HG03175 (cell line): Measurements from ENCODE around the gene PGBD2.
A peak's percentile ranks its signal among the peaks of the same experiment; 100 is the strongest.
"Not testable (repeated sequence)": the region's sequence is repeated elsewhere in the genome, so short reads cannot be mapped to it uniquely, and the experiment has no call there.

Experiments used
- ATAC-seq: cut with Tn5 transposase; IDR thresholded peaks from one replicate; pipeline ENCODE4 v1.9.1; 2021; ENCODE audit warnings: mild to moderate bottlenecking, moderate library complexity; ENCODE audit not compliant: unreplicated experiment

PGBD2 gene

GRCh38 chr1:248924696-248925532 lies 18.9 kb downstream of the PGBD2 start:
- peak; percentile 94 for ATAC-seq

DNA sequence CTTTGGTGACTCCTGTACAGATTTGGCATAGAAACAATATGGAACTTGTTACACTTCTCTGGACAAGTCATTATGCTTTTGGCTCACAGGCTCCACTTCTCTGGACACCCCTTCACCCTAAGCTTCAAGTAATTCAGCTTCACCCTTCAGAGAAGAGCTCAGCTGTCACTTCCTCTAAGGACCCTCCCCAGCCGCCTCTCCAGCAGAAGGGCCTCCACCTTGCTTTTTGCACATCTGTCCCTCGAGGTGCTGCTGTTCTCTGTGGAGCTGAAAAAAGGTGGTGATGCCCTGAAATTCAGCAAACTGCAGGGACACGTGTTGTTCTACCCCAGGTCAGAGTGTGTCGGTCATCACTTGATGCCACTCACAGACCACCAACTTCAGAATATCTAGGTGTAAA lies 19.8 kb downstream of the PGBD2 start:
- ATAC-seq: not testable (repeated sequence)

DNA sequence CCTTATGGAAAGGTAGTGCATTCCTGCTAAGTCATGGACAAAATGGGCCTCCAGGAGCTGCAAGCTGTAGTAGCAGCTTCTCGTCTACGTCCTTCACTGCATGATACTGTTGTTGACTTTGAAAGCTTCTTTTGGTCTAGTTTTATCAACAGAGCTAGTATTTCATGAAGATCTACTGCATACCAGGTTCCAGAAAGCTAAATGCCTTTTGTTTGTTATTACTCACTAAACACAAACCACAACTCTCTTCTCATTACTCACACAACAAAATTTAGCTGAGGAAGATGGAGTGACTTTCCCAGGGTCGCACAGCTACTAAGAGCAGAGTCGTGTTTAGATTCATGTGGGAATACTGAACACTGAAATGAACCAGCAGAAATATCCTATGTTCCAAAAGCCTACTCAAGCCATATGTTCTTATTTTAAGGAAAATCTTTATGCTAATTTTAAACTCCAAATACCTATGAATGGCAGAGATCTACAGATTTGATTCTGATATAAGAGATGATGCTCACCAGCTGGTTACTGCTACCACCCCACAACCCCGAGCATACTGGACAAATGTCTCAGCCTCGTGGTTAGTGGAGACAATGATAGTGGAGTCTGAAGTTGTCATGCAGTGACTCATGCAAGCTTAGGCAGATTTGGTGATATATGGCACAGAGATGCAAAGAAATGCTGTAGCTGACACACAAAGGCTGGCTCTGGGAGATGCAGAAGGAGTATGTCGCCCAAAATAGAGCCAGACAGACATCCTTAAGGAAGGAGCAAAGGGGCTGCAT lies 20.6 kb downstream of the PGBD2 start:
- ATAC-seq: no peak

DNA sequence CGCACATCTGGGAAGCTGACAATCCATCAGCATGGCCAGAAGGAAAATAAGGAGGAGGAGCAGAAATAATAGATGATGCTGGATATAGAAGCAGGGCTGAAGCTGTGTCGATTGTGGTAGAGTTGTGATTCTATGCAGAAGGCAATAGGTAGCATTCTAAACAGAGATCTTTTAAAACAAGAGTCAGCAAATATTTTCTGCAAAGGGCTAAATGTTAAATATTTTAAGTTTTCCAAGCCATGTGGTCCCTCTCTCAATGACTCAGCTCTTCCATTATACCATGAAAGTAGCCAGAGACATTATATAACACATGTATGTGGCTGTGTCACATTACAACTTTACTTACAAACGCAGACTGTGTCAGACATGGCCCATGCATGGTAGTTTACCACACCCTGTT lies 21.2 kb downstream of the PGBD2 start:
- not testable (repeated sequence) for ATAC-seq

- ATAC-seq: not testable (repeated sequence)
Measured at GRCh38 chr1:248928122-248928521, 22.1 kb downstream of the PGBD2 start.

GRCh38 chr1:248930037-248930436 lies 24.0 kb downstream of the PGBD2 start:
- not testable (repeated sequence) for ATAC-seq

GRCh38 chr1:248938173-248938809 lies 32.3 kb downstream of the PGBD2 start:
- ATAC-seq: not testable (repeated sequence)

DNA sequence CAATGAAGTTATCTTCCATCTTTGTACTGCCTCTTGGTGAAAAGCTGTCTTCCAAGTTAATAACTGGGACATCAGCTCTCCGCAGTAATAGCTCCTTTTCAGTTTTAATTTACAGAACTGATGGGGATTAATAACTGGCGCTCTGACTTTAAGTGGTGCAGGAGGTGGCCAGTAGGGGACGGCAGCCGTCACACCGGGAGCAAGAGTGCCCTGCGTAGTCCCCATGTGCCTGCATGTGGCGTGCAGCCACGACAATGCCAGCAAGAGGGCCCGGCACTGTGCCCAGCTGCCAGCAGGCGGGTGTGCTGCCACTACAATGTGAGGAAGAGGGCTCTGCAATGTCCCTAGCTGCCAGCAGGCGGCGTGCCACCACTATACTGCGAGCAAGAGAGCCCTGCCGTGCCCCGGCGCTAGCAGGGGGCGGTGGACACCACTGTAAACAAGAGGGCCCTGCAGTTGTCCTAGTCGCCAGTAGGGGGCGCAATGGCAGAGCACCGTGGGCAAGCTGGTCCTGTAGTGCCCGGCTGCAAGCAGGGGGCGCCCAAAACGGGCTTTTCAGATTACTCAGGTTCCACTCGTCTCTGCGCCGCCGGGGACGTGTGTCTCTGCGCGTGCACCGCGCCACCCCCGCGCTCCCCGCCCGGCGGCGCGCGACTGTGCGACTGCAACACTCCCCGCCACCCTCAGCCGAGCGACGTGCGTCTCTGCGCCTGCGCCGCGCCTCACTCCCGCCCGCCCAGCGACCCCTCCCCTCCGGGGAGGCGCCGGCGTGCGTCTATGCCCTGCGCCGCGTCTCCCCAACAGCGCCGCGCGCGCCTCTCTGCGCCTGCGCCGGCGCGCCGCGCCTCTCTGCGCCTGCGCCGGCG lies 38.3 kb downstream of the PGBD2 start:
- ATAC-seq: not testable (repeated sequence)

DNA sequence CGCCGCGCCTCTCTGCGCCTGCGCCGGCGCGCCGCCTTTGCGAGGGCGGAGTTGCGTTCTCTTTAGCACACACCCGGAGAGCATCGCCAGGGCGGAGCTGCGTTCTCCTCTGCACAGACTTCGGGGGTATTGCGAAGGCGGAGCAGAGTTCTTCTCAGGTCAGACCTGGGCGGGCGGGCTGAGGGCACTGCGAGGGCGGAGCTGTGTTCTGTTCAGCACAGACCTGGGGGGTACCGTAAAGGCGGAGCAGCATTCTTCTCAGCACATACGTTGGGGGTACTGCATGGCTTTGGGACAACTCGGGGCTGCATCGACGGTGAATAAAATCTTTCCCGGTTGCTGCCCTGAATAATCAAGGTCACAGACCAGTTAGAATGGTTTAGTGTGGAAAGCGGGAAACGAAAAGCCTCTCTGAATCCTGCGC lies 39.0 kb downstream of the PGBD2 start:
- not testable (repeated sequence) for ATAC-seq

- ATAC-seq: not testable (repeated sequence)
Measured at GRCh38 chr1:248945453-248945852, 39.4 kb downstream of the PGBD2 start.

GRCh38 chr1:248945856-248946416 lies 39.9 kb downstream of the PGBD2 start:
- not testable (repeated sequence) for ATAC-seq
